KMS-11 (cell line): ENCODE results near the gene SAPCD1.
A peak's percentile ranks its signal among the peaks of the same experiment; 100 is the strongest.
"Not testable (repeated sequence)": the region's sequence is repeated elsewhere in the genome, so short reads cannot be mapped to it uniquely, and the experiment has no call there.

Experiments
- H2AFZ ChIP-seq: fragments of 200-600 bp; sonication (generic); 2 replicates; pipeline ENCODE4 v1.6.1; 2016; ENCODE audit warnings: antibody characterized with exemption, mixed run types, low read depth
- H3K27ac ChIP-seq: fragments of 200-600 bp; sonication (generic); 2 replicates; pipeline ENCODE4 v1.6.1; 2016; ENCODE audit warnings: mild to moderate bottlenecking, mixed run types
- H3K27me3 ChIP-seq: fragments of 200-600 bp; sonication (generic); 2 replicates; pipeline ENCODE4 v1.6.1; 2017; ENCODE audit warnings: mild to moderate bottlenecking, low read depth, mixed run types, moderate library complexity; ENCODE audit not compliant: insufficient read depth
- H3K36me3 ChIP-seq: fragments of 200-600 bp; sonication (generic); 2 replicates; pipeline ENCODE4 v1.6.1; 2017; ENCODE audit warnings: mild to moderate bottlenecking, mixed run types; ENCODE audit not compliant: insufficient read depth
- H3K4me1 ChIP-seq: fragments of 200-600 bp; sonication (generic); 2 replicates; pipeline ENCODE4 v1.6.1; 2016; ENCODE audit warnings: mild to moderate bottlenecking, low read depth, mixed run types; ENCODE audit not compliant: poor library complexity, severe bottlenecking
- H3K4me2 ChIP-seq: fragments of 200-600 bp; sonication (generic); 2 replicates; pipeline ENCODE4 v1.7.0; 2016; ENCODE audit warnings: mild to moderate bottlenecking, mixed run types
- H3K4me3 ChIP-seq: fragments of 200-600 bp; sonication (generic); IDR thresholded peaks from 2 replicates; pipeline ENCODE4 v1.6.1; 2017; ENCODE audit warnings: low read depth, low read length, mixed read lengths; ENCODE audit not compliant: insufficient read depth
- H3K79me2 ChIP-seq: fragments of 200-600 bp; sonication (generic); 2 replicates; pipeline ENCODE4 v1.6.1; 2016; ENCODE audit warnings: low read depth, mixed run types; ENCODE audit not compliant: insufficient read depth
- H3K9ac ChIP-seq: fragments of 200-600 bp; sonication (generic); 2 replicates; pipeline ENCODE4 v1.6.1; 2016; ENCODE audit warnings: mild to moderate bottlenecking, mixed run types
- H4K20me1 ChIP-seq: fragments of 200-600 bp; sonication (generic); 2 replicates; pipeline ENCODE4 v1.6.1; 2016; ENCODE audit warnings: mild to moderate bottlenecking, mixed run types; ENCODE audit not compliant: insufficient read depth
- TF ChIP-seq, protein P1 (sequence below): fragments of 200-600 bp; sonication (generic); conservative IDR thresholded peaks from 2 replicates; pipeline ENCODE4 v1.6.1; 2017; ENCODE audit warnings: low read depth, mild to moderate bottlenecking, antibody characterized with exemption, low read length, moderate library complexity, mixed read lengths

The SAPCD1 gene

DNA sequence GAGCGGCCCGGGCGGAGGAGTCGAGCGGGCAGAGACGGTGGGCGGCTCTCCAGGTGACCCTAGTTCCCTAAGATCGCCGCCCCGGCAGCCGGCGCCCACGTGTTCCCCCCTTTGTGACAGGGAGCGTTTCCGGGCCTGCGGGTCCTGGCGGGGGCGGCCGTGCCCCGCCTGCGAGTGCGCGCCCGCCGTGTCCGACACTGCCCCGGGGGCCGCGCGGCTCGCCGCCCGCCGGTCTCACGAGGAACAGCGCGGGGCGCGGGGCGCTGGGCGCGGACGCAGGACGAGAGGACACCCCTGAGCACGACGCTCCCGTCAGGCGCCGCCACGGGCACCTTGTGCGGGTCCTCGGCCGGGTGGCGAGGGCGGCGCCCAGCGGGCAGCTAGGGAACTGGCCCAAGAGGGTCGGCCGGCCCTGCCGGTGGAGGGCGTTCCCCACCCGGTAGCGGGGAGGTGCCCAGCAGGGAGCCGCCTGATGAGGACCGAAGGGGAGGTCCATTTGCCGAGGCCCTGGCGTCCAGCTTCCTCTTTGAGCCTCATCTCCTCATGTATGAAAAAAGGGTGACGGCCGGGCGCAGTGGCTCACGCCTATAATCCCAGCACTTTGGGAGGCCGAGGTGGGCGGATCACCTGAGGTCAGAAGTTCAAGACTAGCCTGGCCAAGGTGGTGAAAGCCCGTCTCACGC, 33.3 kb downstream of the SAPCD1 start, which contains the start of gene VARS1:
TSS of gene VARS1 (minus strand) at position 137 of the 683 bp plus-strand sequence. CDS start 535 bp downstream, outside the sequence.
- H3K27ac ChIP-seq: peak within 1 kb of the TSS; percentile 82
- no peak within 1 kb of the TSS for H3K4me3 ChIP-seq
- no peaks in the 10 kb centered on the region; the same call in 1 of the 2 replicates for H3K36me3 ChIP-seq
- peak within 1 kb of the TSS; percentile 99 for H3K4me2 ChIP-seq
- peak within 1 kb of the TSS; percentile 67; the same call in 1 of the 2 replicates for H2AFZ ChIP-seq
- H3K79me2 ChIP-seq: peaks cover 30% of the 10 kb centered on the region
- no peaks in the 10 kb centered on the region for H4K20me1 ChIP-seq
- H3K27me3 ChIP-seq: no peaks in the 10 kb centered on the region
- H3K4me1 ChIP-seq: peaks cover 30% of the 10 kb centered on the region
- H3K9ac ChIP-seq: peak within 1 kb of the TSS; percentile 95
- TF ChIP-seq, protein P1, sequence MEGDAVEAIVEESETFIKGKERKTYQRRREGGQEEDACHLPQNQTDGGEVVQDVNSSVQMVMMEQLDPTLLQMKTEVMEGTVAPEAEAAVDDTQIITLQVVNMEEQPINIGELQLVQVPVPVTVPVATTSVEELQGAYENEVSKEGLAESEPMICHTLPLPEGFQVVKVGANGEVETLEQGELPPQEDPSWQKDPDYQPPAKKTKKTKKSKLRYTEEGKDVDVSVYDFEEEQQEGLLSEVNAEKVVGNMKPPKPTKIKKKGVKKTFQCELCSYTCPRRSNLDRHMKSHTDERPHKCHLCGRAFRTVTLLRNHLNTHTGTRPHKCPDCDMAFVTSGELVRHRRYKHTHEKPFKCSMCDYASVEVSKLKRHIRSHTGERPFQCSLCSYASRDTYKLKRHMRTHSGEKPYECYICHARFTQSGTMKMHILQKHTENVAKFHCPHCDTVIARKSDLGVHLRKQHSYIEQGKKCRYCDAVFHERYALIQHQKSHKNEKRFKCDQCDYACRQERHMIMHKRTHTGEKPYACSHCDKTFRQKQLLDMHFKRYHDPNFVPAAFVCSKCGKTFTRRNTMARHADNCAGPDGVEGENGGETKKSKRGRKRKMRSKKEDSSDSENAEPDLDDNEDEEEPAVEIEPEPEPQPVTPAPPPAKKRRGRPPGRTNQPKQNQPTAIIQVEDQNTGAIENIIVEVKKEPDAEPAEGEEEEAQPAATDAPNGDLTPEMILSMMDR: peak; percentile 54; the same call in 1 of the 2 replicates

DNA sequence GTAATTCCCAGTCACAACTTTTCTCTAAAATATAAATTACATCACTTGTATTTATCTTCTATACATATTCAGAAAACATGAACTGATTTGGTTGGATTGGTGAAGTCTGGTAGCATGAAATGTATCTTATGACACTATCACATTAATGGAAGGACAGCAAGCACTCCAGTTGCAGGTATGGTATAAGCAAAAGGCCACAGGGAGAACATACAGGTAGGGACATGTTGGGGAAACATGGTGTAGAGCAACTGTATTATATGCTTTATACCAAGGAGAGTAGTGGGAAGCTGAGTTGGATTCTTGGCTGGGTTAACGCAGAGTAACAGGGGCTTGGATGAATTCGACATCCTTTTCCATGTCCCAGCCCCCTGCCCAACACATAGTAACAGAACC, 34.5 kb downstream of the SAPCD1 start:
- peaks cover 34% of the 10 kb centered on the region for H3K79me2 ChIP-seq
- H3K4me1 ChIP-seq: peaks cover 21% of the 10 kb centered on the region
- TF ChIP-seq, protein P1: no peak
- H3K4me2 ChIP-seq: no peak overlapping the region
- H4K20me1 ChIP-seq: no peaks in the 10 kb centered on the region
- H3K9ac ChIP-seq: no peak overlapping the region
- H3K36me3 ChIP-seq: no peaks in the 10 kb centered on the region; the same call in 1 of the 2 replicates
- no peaks in the 10 kb centered on the region for H3K27me3 ChIP-seq
- H2AFZ ChIP-seq: no peak overlapping the region
- H3K27ac ChIP-seq: no peak overlapping the region
- no peak overlapping the region for H3K4me3 ChIP-seq

DNA sequence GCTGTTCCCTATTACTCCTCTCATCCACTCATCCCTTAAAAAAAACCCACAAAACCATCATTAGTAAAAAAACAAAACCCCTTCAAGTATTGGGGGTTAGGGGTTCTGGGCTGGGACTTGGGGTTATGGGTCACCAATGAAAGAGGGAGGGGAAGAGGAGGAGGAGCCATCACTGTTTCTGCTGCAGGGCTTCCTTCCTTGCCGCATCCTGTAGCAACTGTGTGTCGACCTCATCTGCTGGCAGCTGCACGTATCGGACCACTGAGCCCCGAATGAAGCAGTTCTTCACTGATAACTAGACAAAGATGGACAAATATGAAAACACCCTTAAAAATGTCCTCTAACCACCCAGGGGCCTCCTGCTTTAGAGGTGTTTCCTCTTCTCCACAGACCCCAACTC, 35.1 kb downstream of the SAPCD1 start:
- H3K79me2 ChIP-seq: peaks cover 34% of the 10 kb centered on the region
- no peak overlapping the region for H3K4me2 ChIP-seq
- no peaks in the 10 kb centered on the region; the same call in 1 of the 2 replicates for H3K36me3 ChIP-seq
- no peaks in the 10 kb centered on the region for H4K20me1 ChIP-seq
- no peak overlapping the region for H3K9ac ChIP-seq
- no peaks in the 10 kb centered on the region for H3K27me3 ChIP-seq
- H3K27ac ChIP-seq: no peak overlapping the region
- H2AFZ ChIP-seq: no peak overlapping the region
- H3K4me3 ChIP-seq: no peak overlapping the region
- TF ChIP-seq, protein P1: no peak
- peaks cover 21% of the 10 kb centered on the region for H3K4me1 ChIP-seq

DNA sequence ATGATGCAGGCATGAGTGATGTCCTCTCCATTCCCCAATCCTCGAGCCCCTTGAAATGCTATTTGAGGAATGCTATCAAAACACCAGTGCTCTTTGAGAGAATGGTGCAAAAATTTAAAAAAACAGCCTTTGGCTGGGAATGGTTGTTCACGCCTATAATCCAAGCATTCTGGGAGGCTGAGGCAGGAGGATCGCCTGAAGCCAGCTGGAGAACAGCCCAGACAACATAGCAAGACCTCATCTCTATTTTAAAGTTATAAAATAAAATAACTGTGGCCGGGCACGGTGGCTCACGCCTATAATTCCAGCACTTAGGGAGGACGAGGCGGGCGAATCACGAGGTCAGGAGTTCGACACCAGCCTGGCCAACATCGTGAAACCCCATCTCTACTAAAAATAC, 37.3 kb downstream of the SAPCD1 start:
- Histone ChIP-seq H4K20me1 (no peaks in the 10 kb centered on the region), H3K4me1 (peaks cover 10% of the 10 kb centered on the region), H3K9ac (no peak overlapping the region), H3K79me2 (peaks cover 12% of the 10 kb centered on the region), H3K4me3 (no peak overlapping the region), H3K27ac (no peak overlapping the region), H3K27me3 (no peaks in the 10 kb centered on the region), H3K4me2 (no peak overlapping the region), H3K36me3 (no peaks in the 10 kb centered on the region), H2AFZ (no peak overlapping the region)
- TF ChIP-seq, protein P1: no peak

DNA sequence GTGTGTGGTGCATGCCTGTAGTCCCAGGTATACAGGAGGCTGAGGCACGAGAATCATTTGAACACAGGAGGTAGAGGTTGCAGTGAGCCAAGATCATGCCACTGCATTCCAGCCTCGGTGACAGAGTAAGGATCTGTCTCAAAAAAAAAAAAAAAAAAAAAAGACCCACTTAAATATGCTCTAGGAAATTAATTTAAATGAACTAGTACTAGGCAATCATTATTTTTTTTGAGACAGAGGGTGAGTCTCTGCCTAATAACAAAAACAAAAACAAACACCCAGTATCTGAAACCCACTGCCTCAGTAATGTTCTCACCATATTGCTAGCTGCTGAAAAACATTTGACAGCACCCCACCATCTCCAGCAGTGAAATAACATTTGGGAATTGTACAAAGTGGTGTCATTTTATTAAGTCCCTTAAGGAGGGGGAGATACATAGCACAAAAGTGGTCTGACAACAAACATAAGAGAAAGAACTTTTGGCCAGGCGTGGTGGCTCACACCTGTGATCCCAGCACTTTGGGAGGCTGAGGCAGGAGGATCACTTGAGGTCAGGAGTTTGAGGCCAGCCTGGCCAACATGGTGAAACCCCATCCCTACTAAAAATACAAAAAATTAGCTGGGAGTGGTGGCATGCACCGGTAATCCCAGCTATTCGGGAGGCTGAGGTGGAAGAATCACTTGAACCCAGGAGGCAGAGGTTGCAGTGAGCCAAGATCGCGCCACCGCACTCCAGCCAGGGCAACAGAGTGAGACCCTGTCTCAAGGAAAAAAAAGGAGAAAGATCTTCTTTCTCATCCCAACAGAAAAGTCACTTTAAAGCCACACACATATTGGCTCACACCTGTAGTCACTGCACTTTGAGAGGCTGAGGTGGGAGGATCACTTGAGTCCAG, 38.8 kb downstream of the SAPCD1 start:
- H3K9ac ChIP-seq, H3K36me3 ChIP-seq, H3K4me2 ChIP-seq, H3K27me3 ChIP-seq, H4K20me1 ChIP-seq, H3K27ac ChIP-seq, H3K4me3 ChIP-seq, H2AFZ ChIP-seq: not testable (repeated sequence)
- Histone ChIP-seq H3K4me1 (peaks cover 17% of the 10 kb centered on the region), H3K79me2 (peaks cover 15% of the 10 kb centered on the region)
